Stimulated activated CD8-positive, alpha-beta memory T cell treated with anti-CD3 and anti-CD28 coated beads, Interleukin-12 subunit alpha, Interleukin-12 subunit beta, amount 100 ng/mL, for 4 hours (primary cell): ENCODE results near the gene BRD1.
A peak's percentile ranks its signal among the peaks of the same experiment; 100 is the strongest.

Experiments used
- DNase-seq: peaks from one replicate; pipeline ENCODE4 v3.0.0-alpha.2; 2020; ENCODE audit warnings: low read depth

The BRD1 gene

DNA sequence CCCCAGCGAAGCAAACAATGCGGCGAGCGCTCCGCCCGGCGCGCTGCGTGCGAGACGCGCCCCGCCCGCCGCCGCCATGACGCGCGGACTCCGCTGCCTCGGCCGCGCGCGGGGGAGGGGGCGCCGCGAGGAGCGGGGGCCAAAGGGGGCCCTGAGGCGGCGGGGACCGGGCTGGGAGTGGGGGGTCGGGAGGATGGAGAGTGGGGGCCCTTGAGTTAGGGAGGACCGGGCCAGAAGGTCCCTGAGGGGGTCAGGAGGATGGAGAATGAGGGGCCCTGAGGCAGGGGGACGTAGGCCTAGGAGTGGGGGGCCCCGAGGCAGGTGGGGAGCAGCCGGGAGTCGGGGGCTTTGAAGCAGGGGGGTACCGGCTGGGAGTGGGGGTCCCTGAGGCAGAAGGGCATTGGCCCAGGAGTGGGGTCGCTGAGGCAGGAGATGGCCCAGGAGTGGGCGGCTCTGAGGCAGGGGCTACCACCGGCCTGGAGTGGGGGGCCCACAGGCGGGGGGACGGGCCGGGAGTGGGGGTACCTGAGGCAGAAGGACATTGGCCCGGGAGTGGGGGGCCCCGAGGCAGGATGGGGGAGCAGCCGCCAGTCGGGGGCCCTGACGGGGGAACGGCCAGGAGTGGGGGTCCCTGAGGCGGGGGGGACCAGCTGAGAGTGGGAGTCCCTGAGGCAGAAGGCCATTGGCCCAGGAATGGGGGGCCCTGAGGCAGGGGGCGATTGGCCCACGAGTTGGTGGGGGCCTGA, at the start of gene BRD1:
TSS of gene BRD1 (minus strand) at position 21 of the 746 bp plus-strand sequence. CDS start 3,556 bp downstream, outside the sequence.
- DNase-seq: peak; percentile 50

DNA sequence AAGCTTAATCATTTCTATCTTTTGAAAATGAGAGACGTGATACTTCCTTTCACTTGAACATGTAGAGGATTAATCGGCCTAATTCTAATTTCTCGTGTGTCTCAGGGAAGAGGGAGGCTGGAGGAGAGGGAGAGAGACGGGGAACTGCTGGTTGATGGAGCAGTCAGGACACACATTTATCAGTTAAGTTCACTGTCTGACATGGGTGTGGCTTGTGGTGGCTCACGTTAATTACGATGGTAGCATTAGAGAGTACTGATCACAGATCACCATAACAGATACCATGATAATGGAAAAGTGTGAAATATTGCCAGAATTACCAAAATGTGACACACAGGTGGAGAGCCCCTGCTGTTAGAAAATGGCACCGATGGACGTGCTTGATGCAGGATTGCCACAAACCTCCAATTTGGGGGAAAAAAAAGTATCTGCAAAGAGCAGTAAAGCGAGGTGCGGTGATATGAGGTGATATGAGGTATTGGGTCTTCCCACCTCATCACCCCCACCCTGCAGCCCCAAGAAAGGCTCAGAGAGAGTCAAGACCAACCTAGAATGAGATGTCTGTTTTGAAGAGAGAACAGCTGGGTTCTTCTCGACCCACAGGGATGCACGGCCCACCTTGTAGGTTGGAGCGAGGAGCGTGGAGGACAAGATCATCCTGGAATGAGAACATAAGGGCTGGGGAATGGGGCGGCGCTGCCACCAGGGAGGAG, 45.7 kb upstream of the BRD1 start:
- DNase-seq: no peak

DNA sequence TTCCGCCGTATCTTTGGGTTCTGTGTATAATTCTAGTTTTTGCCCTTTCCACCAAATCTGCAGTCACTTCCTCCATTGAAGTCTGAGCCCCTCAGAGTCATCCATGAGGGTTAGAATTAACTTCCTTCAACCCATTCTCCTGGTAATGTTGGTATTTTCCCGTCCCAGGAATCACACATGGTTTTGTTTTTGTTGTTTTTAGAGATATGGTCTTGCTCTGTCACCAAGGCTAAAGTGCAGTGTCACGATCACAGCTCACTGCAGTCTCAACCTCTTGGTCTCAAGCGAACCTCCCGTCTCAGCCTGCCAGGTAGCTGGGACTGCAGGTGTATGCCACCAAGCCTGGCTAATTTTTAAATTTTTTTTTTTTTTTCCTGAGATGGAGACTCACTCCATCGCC, 44.7 kb upstream of the BRD1 start:
- DNase-seq: no peak

DNA sequence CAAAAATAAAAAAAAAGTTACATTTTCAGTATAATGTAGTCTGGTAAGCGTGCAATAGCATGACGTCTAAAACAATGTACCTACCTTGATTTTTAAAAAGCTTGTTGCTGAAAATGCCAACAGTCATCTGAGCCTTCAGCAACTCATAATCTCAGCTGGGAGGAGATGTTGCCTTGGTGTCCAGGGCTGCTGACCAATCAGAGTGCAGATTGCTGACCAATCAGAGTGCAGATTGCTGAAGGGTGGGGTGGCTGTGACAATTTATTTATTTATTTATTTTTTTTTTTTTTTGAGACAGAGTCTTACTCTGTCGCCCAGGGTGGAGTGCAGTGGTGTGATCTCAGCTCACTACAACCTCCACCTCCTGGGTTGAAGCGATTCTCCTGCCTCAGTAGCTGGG, 43.8 kb upstream of the BRD1 start:
- no peak for DNase-seq

DNA sequence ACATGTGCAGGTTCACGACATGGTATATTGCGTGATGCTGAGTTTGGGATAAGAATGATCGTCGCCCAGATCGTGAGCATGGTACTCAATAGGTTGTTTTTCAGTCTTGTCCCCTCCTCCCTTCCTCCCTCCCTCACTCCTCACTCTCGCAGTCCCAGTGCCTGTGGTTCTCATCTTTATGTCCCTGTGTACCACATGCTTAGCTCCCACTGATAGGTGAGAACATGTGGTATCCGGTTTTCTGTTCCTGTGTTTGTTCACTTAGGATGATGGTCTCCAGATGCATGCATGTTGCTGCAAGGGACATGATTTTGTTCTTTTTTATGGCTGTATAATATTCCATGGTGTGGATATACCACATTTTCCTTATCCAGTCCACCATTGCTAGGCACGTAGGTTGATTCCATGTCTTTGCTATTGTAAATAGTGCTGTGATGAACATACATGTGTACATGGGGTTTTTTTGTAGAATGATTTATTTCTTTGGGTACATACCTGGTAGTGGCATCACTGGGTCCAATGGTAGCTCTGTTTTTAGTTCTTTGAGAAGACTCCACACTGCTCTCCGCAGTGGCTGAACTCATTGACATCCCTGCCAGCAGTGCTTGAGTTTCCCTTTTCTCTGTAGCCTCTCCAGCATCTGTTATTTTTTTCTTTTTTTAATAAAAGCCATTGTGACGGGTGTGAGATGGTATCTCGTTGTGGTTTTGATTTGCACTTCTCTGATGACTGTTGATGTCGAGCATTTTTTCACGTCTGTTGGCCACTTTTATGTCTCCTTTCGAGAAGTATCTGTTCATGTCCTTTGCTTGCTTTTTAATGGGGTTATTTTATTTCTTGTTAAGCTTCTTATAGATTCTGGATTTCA, 42.4 kb upstream of the BRD1 start:
- DNase-seq: no peak

DNA sequence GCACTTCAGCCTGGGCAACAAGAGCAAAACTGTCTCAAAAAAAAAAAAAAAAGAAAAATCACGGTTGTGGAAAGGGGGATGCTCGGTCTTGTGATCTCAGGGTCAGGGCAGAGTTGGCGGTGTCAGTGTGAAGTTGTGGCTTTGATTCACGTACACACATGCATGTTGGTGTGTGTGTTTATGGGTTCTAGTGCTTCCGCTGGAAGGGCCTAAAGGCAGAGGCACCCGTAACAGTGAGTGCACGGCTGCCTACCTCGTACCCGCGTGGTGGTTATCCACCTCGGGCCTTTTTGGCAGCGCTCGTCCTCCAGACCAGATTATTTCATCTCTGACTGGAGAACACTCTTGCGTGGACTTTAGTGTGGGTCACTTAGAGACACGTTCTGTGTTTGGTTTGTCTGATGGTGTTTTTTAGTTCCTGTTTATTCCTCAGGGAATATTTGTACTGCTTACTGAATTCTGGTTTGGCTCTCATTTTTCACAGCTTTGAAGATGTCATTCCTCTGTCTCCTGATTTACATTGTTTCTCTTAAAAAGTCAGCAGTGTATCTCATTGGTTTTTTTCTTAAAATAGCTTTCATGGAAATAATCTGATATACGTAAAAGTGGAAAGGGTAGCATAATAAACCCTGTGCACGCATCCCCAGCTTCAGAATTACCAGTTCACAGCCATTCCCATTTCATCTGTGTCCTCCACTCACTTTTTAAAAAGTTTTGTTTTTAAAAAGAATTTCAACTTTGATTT, 41.6 kb upstream of the BRD1 start:
- DNase-seq: no peak

DNA sequence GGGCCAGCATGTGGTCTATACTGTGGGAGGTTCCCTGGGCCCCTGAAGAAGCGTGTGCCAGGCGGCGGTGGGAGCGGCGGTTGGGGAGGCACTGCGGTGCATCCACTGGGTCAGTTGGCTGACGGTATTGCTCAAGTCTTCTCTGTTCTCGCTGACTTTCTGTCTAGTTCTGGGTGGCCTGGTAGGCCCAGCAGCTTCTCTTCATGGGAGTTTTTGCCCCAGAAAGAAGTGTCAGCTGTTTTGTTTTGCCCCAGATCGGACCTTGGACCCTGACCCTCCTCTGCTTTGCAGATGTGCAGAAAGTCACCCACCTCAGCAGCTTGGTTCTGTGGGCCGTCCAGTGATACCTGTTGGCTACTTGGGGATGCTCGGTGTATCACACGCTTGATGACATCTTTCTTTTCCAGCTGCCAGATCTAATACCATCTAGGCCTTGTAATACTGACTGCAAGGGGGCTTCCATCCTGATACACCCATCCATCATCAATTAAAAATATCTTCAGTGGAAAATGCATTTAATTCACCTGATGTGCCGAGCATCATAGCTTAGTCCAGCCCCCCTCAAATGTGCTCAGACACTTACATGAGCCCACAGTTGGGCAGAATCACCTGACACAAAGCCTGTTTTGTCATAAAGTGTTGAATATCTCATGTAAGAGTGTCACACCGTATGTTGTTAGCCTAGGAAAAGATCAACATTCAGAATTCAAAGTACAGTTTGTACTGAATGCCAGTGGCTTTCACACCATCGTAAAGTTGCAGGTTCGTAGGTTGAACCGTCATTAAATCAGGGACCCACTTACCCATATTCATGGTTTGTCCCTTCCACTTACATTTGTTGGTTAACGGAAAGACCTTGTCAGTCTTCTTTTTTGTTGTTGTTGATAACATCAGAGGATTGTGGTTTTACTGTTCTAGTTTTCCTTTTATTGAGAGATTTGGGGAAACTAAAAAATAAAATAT, 39.9 kb upstream of the BRD1 start:
- DNase-seq: no peak

DNA sequence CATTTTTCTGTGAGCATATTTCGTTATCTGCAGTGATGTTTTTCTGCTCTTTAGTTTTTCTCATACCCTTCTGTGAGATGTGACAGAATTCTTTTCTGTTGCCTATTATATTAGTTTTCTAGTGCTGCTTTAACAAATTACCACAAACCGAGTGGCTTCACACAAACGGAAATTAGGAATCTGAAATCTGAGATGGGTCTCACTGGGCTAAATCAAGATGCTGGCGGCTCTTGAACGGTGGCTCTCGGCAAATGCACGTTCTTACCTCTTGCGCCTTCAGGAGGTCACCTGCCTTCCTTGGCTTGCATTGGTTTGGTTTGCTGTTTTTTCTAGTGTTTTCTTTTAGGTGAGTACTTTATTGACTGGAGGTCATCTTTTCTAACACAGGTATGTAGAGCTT, 39.0 kb upstream of the BRD1 start:
- DNase-seq: no peak

DNA sequence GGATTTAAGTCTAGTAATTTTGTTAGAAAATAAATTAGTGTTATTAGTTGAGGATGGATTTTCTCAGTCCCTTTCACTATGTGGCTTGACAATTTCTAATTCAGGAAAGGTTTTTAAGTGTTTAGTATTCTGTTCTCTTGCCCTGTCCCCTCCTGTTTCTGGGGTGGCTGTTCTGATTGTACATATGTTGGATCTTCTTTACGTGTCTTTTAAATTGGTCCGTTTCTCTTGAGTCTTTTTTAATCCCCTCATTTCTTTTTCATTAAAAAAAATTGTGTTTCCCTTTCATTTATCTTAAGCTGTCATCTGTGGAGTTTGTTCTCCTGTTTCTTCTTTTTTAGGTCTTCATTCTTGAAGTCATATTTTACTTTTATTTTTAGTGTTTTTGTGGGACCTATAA, 38.5 kb upstream of the BRD1 start:
- DNase-seq: no peak

DNA sequence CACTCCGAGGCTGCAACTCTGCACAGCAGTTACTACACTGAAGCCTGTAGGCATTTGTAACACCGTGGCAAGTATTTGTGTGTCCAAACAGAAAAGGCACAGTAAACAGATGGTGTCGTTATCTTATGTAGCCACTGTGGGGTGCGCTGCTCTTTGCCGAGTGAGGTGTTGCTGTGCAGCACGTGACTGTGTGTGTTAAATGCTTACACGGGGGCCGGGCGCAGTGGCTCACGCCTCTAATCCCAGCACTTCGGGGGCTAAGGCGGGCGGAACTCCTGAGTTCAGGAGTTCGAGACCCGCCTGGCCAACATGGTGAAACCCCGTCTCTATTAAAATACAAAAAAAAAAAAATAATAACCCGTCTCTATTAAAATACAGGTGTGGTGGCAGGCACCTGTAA, 37.5 kb upstream of the BRD1 start:
- DNase-seq: no peak

DNA sequence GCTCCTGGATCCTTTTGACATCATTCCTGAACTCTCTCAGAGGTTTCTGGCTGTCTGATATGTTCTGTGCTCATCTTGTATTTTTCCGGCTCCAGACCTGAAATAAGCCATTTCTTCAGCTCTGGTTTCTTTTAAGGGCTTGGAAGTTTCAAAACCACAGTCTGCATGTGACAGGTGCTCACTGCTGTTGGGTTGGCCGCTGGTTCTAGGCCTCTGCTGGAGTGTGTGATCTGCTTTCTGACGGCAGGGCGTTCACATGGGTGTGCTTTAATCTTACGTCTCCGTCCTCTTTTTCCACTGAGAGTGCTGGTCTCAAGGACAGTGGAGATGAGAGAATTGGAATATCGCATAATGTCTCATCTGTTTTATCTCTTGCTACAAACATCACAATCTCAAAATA, 36.3 kb upstream of the BRD1 start:
- no peak for DNase-seq

DNA sequence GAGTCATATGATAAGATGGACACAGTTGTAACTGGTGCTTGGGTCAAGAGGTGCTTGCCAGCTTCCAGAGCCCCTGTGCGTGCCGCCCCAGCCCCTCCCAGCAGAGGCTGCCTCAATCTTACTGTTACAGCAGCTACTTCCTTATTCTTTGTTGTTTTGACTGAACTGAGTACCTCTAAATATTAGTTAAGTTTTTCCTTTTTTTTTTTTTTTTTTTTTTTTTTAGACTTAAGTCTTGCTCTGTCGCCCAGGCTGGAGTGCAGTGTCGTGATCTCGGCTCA, 34.8 kb upstream of the BRD1 start:
- DNase-seq: no peak

DNA sequence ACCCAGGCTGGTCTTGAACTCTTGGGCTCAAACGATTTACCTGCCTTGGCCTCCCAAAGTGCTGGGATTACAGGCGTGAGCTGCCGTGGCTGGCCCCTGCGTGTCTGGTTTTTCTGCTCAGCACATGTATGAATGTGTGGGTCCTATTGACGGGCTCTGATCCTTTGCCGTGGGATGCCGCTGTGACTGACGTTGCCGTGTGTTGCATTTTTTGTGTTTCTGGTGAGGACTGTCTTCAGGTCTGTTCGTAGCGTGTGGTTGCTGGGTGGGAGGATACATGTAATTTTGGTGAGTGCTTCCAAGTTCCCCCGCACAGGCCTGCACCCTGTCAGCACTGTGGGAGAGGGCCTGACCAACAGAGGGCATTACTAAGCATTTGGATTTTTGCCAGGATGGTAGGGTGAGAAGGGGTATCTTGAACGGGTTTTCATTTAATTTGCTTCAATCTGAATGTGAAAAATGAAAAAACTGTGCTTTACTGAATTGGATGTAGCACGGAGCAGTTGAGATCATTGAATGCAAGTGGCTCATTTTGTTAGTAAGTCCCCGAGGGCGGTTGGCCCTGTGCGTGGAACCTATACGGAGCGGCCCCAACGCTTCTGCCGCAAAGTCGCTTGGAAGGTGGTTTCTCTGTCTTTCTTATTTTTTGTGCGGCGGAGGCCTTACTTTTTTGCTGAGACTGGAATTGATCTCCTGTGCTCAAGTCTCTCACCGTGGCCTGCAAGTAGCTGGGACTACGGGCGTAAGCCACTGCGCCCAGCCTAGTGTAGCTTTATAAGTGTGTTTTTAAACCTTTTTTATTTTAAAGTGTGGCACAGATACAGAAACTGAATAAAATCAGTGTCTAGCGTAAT, 34.2 kb upstream of the BRD1 start:
- no peak for DNase-seq

DNA sequence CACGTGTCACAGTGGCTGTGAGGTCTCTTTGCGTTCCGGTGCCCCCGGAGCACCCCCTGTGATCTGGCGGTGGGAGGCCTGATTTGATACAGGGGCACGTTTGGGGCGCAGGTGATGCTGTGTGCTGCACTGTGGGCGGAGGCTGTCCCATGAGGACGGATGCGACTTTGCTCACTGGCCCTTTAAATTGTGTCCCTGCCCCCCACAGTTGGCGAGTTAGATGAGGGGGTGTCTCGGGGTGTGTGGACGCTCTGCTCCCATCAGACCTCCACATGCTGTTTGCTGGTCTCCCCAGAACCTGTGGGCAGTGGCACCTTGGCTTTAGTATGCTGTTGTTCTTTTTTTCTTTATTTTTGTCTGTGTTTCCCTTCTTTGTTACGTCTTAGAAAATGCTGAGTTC, 31.2 kb upstream of the BRD1 start:
- no peak for DNase-seq

DNA sequence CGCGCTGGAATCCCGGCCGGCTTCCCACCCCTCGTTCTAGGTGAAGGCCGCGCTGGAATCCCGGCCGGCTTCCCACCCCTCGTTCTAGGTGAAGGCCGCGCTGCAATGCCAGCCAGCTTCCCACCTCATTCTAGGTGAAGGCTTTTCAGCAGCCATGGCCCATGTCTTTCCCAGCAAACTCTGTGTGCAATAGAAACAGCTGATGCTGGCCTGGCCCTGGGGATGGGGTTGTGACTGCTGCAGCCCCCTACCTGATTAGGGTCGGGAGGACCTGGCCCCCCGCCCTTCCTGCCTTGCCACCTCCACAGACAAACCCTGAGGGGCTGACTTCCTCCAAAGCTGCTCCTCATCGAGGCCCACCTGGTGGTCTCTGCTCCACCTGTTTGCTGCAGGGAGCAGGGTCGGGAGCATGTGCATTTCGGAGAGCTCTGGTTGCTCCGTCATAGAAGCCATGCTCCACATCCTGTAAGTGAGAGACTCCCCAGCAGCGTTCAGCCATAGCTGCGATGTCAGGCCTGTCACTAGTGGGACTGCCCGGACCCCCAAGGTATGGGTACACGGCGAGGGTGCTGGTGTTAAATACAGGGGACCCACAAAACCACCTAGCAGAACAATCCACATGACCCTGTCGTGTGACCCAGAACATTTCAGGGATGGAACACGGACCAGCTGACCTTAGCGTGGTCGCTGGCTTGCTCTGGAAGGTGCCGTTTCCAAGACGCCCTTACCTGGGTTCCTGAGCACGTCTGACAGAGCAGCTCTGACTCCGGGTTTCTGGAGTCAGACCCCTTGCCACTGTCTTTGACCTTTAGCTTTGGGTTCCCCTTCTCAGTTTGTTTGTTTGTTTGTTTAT, 29.3 kb upstream of the BRD1 start:
- no peak for DNase-seq

DNA sequence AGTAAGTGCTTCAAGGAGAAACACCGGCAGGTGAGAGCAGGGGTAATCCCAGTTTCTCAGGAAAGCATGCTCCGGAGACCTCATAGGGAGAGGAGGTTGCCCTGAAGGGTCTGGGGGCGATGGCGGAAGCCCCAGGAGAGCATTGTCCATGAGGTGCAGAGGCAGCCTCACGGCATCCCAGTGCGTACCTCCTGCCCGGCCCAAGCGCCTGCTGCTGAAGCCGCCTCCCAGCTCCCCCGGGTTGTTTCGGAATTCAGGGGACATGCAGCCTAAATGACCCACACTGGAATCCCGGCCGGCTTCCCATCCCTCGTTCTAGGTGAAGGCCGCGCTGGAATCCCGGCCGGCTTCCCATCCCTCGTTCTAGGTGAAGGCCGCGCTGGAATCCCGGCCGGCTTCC, 28.7 kb upstream of the BRD1 start:
- DNase-seq: no peak

DNA sequence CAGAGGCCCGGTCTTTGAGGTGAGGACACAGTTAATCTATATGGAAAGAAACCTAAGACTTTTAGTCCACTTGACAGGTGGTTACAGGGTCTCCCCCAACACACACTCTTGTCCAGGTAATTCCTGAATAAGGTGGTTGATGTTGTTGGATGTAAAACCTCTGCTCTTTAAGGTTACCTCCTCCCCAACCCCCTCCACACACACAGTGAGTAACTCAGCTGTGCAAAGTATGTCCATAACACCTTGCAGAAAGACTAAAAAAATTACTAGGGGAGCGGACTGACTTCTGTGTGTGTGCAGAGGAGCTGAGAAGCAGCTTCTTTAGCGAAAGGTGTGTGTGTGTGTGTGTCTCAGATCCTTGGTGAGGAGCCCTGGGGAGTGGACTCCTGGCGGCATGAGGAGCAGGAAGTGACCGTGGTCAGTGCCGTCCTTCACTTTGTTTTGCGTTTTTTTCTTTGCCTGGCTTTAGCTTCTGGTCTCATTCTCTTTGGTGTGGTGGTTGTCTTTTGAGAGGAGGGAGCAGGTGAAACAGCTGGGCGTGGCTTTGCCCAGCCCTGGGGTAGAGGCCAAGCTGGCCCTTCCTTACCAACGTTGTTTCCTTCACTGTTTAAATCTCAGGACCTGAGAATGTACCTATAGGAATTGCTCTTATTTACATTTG, 27.7 kb upstream of the BRD1 start:
- DNase-seq: no peak

DNA sequence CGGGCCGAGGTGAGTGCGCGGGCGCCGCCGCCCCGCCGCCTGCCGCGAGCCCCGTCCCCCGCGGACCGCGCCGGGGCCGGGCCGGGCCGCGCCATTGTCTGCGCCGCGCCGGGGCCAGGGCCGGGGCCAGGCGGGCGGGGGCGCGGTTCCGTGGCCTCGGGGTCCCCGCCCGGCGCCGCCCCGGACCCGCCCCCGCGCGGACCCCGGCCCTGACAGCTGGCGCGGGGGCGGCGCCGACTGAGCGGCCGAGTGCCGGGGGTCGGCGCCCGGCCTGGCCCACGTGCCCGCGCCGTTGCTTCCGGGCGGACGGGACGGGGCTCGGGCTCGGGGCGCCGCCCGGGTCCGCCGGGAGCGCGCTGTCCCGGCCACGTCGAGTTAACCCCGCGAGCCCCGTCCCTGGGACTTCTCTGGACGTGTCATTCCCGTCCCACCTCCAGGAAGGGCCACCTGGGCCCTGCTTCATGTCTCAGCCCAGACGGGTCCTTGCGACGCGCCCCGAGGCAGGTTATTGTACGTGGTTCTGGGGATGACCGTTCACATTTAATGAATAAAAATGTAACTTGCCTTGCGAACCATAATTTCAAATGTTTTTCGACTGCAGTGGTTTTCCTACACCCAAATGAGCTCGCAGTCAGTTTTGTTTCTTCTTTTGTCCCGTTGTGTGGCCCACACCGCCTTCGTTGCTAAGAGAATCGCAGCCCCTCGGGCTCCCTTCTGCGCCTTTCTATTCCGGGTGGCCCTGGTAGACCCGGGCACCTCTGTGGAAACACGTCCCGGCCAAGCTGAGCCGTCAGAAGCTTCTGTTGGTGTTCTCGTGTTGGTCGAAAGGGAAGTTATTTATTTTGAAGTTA, 26.5 kb upstream of the BRD1 start:
- DNase-seq: no peak
